Measurements from ENCODE around the gene MATCAP1.

Gene MATCAP1

DNA sequence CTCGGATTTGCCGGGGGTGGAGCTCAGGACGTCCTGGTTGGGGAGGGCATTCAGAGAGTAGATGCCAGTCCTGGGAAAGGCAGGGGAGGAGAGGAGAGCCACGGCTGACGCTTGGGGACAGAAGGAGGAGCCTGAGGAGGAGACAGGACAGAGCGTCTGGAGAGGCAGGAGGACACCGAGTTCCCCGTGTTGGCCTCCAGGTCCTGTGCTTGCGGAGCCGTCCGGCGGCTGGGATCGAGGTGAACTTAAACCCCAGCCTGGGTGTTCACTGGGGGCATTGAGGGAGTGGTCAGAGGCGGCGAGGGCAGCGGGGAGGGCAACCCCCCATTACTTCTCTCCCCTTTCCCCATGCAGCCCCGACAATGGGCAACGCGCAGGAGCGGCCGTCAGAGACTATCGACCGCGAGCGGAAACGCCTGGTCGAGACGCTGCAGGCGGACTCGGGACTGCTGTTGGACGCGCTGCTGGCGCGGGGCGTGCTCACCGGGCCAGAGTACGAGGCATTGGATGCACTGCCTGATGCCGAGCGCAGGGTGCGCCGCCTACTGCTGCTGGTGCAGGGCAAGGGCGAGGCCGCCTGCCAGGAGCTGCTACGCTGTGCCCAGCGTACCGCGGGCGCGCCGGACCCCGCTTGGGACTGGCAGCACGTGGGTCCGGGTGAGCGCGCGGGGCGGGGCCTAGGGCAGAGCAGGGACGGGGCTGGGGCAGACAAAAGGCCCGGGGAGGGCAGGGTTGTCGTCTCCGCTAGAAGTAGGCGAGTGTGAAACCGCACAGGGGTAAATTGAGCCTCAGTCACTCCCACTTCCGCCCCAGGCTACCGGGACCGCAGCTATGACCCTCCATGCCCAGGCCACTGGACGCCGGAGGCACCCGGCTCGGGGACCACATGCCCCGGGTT lies 9.7 kb downstream of the MATCAP1 start:
- no peak overlapping the region for H3K27ac Mint-ChIP-seq
- peaks cover 29% of the 10 kb centered on the region for H3K4me1 Mint-ChIP-seq (ENCODE audit: low read depth)
- peaks cover 39% of the 10 kb centered on the region for H3K27me3 Mint-ChIP-seq
- no peaks in the 10 kb centered on the region for H3K9me3 Mint-ChIP-seq (ENCODE audit: low read depth)
- H3K4me3 Mint-ChIP-seq = peak overlapping the region; percentile 85
- H3K36me3 Mint-ChIP-seq = peaks cover 5% of the 10 kb centered on the region

DNA sequence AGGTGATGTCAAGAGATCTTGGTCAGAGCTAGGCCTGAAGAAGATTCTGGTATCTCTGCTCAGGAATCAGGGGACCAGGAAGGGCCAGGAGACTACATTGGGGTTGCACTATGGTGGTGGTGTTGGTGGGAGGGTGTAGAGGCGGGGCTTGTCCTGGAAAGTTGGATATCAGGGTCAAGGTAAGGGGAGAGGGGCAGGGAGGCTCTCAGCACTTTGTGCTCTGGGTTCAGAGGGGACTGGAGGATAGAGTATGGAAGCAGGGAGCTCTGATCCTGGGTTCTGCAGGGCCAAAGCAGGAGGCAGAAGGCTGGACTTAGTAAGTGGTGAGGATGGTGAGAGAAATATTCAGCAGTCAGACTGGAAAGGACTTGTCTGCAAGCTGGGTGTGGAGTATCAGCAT lies 10.4 kb downstream of the MATCAP1 start:
- Mint-ChIP-seq H3K36me3 (peaks cover 3% of the 10 kb centered on the region), H3K9me3 (ENCODE audit: low read depth) (no peaks in the 10 kb centered on the region), H3K27me3 (peaks cover 37% of the 10 kb centered on the region), H3K27ac (no peak overlapping the region), H3K4me3 (peak overlapping the region; percentile 85), H3K4me1 (ENCODE audit: low read depth) (peaks cover 26% of the 10 kb centered on the region)

DNA sequence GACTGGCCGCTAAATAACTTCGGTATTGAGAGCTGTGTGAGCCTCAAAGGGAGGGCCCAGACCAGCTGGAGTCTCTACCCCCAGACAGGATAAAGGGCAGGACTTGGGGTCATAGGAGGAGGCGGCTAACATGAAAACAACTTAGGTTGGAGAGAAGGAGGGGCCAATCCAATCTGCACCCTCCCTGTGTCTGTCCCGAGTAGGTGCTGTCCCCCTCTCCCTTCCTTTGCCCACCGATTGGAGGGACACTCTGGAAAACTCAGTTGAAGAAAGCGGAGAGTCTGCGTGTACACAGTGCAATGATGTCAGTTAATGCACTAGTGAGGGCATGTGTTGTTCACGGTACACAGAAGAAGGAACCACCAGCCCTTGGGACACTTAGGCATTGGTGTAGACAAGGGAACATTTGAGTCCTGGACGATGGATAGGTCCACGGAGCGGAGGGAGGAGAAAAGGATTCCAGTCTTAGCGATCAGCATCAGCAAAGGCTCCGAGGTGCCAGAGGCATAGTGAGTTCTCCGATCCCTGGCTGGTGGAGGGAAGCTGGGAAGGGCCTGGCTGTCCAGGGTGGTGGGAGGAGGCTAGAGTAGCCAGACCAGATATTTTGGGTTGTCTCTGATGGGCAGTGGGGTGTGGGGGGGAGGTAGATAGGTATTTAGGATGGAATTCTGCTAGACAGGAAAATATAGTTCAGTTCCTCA lies 12.7 kb downstream of the MATCAP1 start:
- peaks cover 33% of the 10 kb centered on the region for H3K27me3 Mint-ChIP-seq
- H3K4me3 Mint-ChIP-seq = peak overlapping the region; percentile 58
- H3K4me1 Mint-ChIP-seq (ENCODE audit: low read depth) = peaks cover 23% of the 10 kb centered on the region
- H3K27ac Mint-ChIP-seq = no peak overlapping the region
- no peaks in the 10 kb centered on the region for H3K9me3 Mint-ChIP-seq (ENCODE audit: low read depth)
- H3K36me3 Mint-ChIP-seq = peaks cover 3% of the 10 kb centered on the region

DNA sequence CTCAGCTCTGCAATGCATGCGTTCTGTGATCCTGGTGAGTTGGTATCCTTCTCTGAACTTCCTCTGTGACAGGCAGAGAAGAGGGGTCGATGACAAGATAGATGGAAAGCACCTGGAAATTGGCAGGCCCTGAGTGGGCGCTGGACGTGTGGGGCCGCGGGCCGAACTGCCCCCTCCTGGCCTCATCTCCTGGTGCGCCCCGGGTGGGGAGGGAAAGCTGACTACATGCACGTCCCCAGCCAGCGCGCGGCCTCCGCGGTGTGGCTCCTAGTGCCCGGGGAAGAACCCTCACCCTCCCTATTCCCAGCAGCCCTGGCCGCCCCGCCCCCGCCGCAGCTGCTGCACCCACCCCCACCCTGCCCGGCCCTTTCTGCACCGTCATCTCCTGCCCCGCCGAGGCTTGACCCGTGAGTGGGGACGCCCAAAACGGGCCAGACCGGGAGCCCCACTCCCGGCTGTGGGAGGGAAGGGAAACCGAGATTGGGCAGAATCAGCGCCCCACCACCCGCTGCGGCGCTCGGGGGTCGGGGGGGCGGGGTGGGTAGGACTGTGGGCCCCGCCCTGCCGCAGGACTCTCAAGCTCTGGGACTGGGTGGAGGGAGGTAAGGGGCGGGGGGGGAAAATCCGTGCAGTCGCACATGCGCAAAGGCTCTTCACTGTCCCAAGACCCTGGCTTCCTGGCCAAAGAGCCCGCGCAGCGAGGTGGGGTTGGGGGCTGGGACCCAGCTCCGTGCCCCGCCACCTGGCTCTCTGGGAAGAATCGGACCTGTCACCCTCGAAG lies 13.4 kb downstream of the MATCAP1 start, which contains the start of gene NOL3:
NOL3 (plus strand) TSS at position 371 of the 781 bp plus-strand sequence.
- Mint-ChIP-seq H3K27me3 (peaks cover 33% of the 10 kb centered on the region), H3K9me3 (ENCODE audit: low read depth) (no peaks in the 10 kb centered on the region), H3K4me1 (ENCODE audit: low read depth) (peaks cover 23% of the 10 kb centered on the region), H3K4me3 (peak within 1 kb of the TSS; percentile 78), H3K27ac (no peak within 1 kb of the TSS), H3K36me3 (peaks cover 3% of the 10 kb centered on the region)

DNA sequence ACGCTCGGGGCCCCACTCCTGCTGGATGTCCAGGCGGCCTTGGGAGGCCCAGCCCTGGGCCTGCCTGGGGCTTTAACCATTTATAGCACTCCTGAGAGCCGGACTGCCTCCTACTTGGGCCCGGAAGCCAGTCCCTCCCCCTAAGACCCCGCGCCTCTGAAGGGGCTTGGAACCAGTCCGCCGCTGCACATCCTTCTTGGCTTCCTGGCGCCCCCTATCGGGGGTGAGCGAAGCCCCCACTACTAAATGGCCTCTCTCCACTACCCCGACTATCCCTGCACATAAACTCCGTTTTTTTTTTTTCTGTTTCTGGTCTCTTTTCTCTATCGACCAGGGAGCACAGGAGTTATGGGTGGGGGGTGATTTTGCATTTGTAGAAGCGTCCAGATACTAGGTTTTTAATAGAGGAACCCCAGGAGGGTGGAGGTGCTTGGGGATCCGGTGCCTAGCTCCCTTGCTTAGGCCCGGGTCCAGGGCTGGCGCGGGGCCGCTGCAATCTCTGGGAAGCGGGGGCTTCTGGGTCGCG lies 14.1 kb downstream of the MATCAP1 start:
- peaks cover 33% of the 10 kb centered on the region for H3K27me3 Mint-ChIP-seq
- H3K9me3 Mint-ChIP-seq (ENCODE audit: low read depth) = no peaks in the 10 kb centered on the region
- H3K27ac Mint-ChIP-seq = no peak overlapping the region
- H3K4me3 Mint-ChIP-seq = peak overlapping the region; percentile 78
- H3K36me3 Mint-ChIP-seq = peaks cover 3% of the 10 kb centered on the region
- peaks cover 26% of the 10 kb centered on the region for H3K4me1 Mint-ChIP-seq (ENCODE audit: low read depth)

DNA sequence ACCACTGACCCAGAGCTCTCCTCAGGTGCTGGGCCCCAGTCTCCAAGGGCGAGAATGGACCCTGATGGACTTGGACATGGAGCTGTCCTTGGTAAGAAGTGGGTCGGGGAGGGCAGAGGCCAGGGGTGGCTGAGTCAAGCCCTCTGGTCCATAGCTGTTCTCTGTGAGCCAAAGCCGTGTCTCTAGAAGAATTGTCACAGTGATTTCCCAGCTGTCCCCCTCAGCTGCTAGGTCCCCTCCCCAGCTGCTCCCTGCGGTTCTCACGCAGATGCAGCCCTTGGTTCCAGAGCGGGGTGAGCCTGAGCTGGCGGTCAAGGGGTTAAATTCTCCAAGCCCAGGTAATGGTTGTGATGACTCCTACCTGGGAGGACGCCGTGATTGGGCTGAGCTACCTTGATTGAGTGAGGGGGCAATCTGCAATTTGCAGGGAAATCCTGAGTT lies 14.7 kb downstream of the MATCAP1 start:
- Mint-ChIP-seq H3K36me3 (peaks cover 3% of the 10 kb centered on the region), H3K9me3 (ENCODE audit: low read depth) (no peaks in the 10 kb centered on the region), H3K27me3 (peaks cover 33% of the 10 kb centered on the region), H3K27ac (no peak overlapping the region), H3K4me1 (ENCODE audit: low read depth) (peaks cover 28% of the 10 kb centered on the region), H3K4me3 (no peak overlapping the region)

DNA sequence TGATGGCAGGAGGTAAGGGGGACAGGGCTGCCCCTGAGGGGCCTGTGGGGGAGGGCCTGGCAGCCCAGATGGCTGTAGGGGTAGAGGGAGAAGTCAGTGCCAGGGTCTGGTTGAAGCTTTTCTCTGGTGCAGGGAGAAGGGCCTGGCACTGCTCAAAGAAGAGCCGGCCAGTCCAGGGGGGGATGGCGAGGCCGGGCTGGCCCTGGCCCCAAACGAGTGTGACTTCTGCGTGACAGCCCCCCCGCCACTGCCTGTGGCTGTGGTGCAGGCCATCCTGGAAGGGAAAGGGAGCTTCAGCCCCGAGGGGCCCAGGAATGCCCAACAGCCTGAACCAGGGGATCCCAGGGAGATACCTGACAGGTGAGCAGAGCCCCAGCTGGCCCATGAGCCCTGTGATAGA lies 16.2 kb downstream of the MATCAP1 start:
- Mint-ChIP-seq H3K36me3 (peaks cover 3% of the 10 kb centered on the region), H3K27ac (no peak overlapping the region), H3K9me3 (ENCODE audit: low read depth) (no peaks in the 10 kb centered on the region), H3K27me3 (peaks cover 25% of the 10 kb centered on the region), H3K4me3 (no peak overlapping the region), H3K4me1 (ENCODE audit: low read depth) (peaks cover 21% of the 10 kb centered on the region)

DNA sequence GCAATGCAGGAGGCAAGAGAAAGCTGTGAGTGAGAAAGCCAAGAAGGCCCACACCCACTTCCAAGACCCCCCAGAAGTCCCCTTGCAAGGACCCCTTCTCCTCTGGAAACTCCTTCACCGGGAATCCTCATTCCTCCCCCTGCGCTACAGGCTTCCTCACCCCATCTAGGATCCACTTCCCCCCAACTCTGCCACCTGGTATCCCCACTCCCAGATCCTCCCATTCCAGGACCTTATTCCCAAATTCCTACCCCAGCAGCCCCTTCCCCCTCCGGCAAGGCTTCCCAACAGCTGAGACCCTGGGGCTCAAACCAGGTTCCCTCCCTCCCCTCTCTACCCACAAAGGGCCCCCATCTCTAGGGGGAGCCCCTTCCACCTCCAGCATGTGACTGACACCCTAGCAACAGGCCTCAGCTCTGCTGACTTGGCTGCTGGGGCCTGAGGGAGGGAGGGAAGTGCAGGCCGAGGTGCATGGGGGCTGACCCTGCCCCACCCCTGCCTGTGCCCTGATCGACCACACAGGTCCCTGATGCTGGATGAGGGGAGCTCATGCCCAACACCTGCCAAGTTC lies 17.1 kb downstream of the MATCAP1 start:
- H3K36me3 Mint-ChIP-seq = peaks cover 3% of the 10 kb centered on the region
- no peak overlapping the region for H3K27ac Mint-ChIP-seq
- peaks cover 29% of the 10 kb centered on the region for H3K27me3 Mint-ChIP-seq
- H3K9me3 Mint-ChIP-seq (ENCODE audit: low read depth) = no peaks in the 10 kb centered on the region
- no peak overlapping the region for H3K4me3 Mint-ChIP-seq
- H3K4me1 Mint-ChIP-seq (ENCODE audit: low read depth) = peaks cover 26% of the 10 kb centered on the region

DNA sequence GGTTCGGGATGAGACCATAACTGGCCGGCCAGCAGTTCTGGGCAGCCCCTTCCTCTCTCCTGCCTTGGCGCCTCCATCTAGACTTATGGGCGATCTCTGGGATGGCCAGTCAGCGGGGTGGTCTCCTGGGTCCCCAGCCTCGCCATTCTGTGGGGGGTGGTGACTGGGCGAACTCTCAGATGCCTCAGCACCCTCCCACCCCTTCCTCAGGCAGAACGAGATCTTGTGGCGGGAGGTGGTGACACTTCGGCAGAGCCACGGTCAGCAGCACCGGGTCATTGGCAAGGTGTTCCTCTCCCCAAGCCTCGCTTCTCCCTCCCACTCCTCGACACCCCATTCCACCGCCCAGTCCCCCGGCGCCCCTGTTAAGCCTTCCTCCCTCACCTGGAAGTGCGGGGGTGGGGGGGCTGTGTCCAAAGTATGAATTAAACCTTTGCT lies 17.6 kb downstream of the MATCAP1 start:
- H3K4me3 Mint-ChIP-seq = no peak overlapping the region
- no peak overlapping the region for H3K27ac Mint-ChIP-seq
- H3K27me3 Mint-ChIP-seq = peaks cover 23% of the 10 kb centered on the region
- H3K36me3 Mint-ChIP-seq = peaks cover 2% of the 10 kb centered on the region
- H3K9me3 Mint-ChIP-seq (ENCODE audit: low read depth) = no peaks in the 10 kb centered on the region
- H3K4me1 Mint-ChIP-seq (ENCODE audit: low read depth) = peaks cover 27% of the 10 kb centered on the region

DNA sequence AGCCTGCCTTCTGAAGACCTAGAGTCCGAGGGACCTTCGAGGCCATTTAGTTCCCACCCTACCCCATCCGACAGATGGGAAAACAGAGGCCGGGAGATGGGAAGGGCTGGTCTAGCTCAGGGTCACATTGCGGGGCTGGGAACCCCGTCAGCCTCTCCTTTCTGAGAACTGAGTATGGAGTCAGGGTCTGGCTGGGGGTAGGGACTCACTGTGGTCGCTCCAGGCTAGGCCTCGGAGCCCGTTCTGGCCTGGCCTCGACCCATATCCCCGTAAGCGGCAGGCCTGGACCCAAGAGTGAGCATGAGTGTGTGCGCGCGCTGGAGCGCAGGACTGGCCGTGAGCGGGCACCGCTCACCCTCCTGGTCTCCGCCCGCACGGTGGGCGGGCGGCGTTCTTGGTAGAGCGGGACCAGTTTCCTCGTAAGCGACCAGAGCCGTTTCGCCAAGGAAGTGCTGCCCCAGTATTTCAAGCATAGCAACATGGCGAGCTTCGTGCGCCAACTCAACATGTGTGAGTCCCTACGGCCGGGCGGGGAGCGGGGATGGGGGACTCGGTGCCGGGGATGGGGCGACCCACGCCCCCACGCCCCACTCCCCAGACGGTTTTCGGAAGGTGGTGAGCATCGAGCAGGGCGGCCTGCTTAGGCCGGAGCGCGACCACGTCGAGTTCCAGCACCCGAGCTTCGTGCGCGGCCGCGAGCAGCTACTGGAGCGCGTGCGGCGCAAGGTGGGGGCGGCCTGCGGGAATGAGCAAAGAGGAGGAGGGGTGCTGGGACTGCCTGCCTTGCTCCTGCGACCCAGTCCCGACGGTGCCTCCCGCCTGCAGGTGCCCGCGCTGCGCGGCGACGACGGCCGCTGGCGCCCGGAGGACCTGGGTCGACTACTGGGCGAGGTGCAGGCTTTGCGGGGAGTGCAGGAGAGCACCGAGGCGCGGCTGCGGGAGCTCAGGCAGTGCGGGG lies 18.4 kb downstream of the MATCAP1 start:
- H3K9me3 Mint-ChIP-seq (ENCODE audit: low read depth) = no peaks in the 10 kb centered on the region
- peak overlapping the region; percentile 47 for H3K4me3 Mint-ChIP-seq
- H3K36me3 Mint-ChIP-seq = no peaks in the 10 kb centered on the region
- no peak overlapping the region for H3K27ac Mint-ChIP-seq
- peaks cover 29% of the 10 kb centered on the region for H3K4me1 Mint-ChIP-seq (ENCODE audit: low read depth)
- peaks cover 22% of the 10 kb centered on the region for H3K27me3 Mint-ChIP-seq

DNA sequence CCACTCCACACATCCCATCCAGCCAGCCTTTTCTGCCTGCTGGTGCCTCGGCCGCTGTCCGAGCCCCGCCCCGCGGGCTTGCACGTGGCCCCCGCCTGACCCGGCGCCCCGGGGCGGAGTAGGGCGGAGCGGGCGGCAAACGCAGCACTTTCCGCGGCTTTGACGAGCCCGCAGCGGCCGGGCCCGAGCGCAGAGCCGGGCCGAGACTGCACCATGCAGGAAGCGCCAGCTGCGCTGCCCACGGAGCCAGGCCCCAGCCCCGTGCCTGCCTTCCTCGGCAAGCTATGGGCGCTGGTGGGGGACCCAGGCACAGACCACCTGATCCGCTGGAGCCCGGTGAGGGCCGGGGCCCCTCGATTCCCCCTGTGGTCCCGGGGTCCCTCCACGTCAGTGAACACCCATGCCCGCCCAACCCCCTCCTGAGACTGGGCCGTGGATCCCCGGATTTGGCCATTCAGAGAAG lies 19.1 kb downstream of the MATCAP1 start, which contains the start of gene HSF4:
HSF4 (plus strand) TSS at position 147 of the 463 bp plus-strand sequence; CDS start at position 214, 67 bp downstream.
- peaks cover 21% of the 10 kb centered on the region for H3K27me3 Mint-ChIP-seq
- peaks cover 25% of the 10 kb centered on the region for H3K4me1 Mint-ChIP-seq (ENCODE audit: low read depth)
- H3K27ac Mint-ChIP-seq = no peak within 1 kb of the TSS

DNA sequence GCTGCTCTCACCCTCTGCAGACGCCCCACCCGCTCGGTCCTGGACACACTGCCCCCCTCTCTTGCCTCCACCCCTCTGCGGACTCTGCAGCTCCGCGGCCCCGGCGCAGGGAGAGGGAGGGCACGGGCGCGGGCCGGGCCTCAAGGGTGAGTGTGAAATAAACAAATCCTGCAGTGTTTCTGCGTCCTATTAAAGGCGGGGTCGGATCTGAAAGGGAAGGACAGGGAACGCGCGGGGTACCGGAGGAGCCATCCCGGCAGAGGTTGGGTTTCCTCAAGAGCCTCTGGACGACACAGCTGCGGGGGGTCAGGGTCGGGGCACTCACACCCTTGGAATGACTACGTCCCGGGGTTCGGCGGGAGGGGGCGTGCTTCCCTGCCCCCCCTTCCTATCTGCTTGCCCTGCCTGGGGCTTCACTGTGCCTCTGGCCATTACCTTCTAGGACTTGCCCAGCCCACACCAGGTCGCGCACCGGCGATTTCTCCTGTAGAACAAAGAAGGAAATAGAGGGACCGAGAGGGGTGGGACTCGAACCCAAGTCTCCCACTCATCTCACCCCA lies 19.7 kb downstream of the MATCAP1 start:
- Mint-ChIP-seq H3K27me3 (peaks cover 21% of the 10 kb centered on the region), H3K9me3 (ENCODE audit: low read depth) (no peaks in the 10 kb centered on the region), H3K4me1 (ENCODE audit: low read depth) (peaks cover 26% of the 10 kb centered on the region), H3K27ac (no peak overlapping the region), H3K36me3 (no peaks in the 10 kb centered on the region), H3K4me3 (peak overlapping the region; percentile 32)

More for the DNA sequence above, 19.1 kb downstream of the MATCAP1 start, which contains the start of gene HSF4:
- Mint-ChIP-seq H3K4me3 (peak within 1 kb of the TSS; percentile 47), H3K9me3 (ENCODE audit: low read depth) (no peaks in the 10 kb centered on the region), H3K36me3 (no peaks in the 10 kb centered on the region)
